ENCODE results near the gene AKR7A3.
A peak's percentile ranks its signal among the peaks of the same experiment; 100 is the strongest.
"Not testable (repeated sequence)": the region's sequence is repeated elsewhere in the genome, so short reads cannot be mapped to it uniquely, and the experiment has no call there.

The AKR7A3 gene

DNA sequence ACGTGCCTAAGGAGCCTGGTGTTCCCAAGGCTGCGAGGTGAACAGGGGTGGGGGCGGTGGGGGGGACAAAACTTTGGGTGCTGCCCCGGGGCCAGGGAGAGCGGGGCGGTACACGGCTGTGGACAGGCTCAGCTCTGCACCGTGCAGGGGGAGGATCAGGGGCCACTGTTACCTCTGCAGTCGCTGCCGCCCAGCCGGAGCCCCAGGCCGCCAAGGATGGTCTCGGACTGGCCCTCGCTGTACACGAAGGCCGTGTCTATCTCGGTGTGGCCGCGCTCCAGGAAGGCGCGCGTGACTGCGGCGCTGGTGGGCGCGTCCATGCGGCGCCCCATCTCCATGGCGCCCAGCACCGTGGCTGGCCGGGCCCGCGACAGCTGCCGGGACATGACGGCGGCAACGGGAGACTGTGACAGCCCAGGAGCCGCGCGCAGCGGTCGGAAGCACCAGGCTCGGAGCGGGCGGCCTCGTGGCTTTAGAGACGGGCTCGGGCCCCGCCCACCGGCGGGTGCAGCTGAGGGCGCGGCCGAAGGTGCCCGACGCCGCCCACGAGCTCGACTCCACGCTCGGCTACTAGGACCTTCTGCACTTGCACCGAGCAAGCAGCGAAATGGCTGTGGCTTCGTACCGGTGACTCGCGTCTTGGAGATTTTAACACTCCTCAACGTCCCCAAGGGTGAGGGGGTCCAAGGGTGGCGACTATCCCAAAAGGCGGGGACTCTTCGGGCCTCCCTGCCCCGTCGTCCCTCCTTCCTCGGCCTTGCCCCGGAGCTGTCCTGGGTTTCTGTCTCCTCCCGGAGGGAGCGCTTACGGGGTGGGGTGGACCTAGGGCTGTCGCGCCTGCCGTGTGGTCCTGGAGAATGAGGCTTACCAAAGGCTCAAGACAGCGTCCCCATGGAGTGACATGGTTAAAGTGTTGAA lies at the start of gene AKR7A3:
Gene AKR7A3 (minus strand): TSS at position 447 of the 918 bp plus-strand sequence. CDS start 61 bp downstream, at position 386.
- peak; percentile 6 for DNase-seq (ENCODE audit: low read depth, low spot score)
- in situ Hi-C loops (cut with HindIII; ENCODE audit: low sequenced_read_pairs): not testable (repeated sequence)

DNA sequence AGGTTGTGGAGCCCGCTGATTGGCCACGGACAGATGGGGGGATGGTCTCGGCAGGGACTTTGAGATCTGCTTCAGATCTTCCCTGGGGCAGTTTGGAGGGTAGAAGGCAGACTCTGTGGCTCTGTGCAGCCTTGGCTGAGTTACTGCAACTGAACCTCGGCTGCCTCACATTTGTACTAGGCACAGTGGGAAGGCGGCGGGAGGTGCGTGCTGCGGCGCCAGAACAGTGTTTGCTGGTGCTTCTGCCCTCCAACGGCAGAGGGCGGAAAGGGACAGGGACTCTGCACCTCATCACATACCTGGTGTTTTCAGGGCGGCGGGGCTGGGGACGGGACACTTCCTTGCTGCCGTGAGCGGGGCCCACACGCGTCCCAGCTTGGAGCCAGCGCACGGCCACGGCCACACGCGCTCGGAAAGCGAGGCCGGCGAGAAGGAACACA lies 49.8 kb upstream of the AKR7A3 start:
- H3K4me3 ChIP-seq (ENCODE audit: low read depth, low read length): no peak overlapping the region
- TF ChIP-seq, protein P1, sequence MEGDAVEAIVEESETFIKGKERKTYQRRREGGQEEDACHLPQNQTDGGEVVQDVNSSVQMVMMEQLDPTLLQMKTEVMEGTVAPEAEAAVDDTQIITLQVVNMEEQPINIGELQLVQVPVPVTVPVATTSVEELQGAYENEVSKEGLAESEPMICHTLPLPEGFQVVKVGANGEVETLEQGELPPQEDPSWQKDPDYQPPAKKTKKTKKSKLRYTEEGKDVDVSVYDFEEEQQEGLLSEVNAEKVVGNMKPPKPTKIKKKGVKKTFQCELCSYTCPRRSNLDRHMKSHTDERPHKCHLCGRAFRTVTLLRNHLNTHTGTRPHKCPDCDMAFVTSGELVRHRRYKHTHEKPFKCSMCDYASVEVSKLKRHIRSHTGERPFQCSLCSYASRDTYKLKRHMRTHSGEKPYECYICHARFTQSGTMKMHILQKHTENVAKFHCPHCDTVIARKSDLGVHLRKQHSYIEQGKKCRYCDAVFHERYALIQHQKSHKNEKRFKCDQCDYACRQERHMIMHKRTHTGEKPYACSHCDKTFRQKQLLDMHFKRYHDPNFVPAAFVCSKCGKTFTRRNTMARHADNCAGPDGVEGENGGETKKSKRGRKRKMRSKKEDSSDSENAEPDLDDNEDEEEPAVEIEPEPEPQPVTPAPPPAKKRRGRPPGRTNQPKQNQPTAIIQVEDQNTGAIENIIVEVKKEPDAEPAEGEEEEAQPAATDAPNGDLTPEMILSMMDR (IDR thresholded peaks at IDR 0.05; ENCODE audit: low read depth, low read length): peak; percentile 47
- no peak for DNase-seq (ENCODE audit: low read depth, low spot score)
- in situ Hi-C loops (cut with HindIII; ENCODE audit: low sequenced_read_pairs): loop anchor here (25.0 kb wide), 1 partner anchor 299 kb away; the partner anchor contains the start of gene NBL1

More for the DNA sequence above, at the start of gene AKR7A3:
- peak within 1 kb of the TSS; percentile 40 for H3K4me3 ChIP-seq (ENCODE audit: low read depth, low read length)

DNA sequence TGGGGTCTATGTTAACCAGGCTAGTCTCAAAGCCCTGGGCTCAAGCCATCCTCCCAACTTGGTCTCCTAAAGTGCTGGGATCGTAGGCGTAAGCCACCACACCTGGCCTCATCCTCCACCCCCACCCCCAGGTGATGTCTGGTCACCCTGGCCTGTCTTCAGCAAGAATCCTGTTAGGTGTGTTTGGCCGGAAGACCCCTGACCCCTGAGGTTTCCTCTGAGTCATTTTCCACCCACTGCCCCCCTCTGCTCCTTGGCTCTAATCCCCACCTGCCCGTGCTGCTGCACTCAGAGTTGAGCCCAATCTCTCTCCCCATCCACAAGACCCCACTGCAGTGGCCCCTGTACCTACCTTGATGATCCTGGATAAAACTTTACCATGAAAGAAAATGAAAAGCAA lies 48.7 kb upstream of the AKR7A3 start:
- H3K4me3 ChIP-seq (ENCODE audit: low read depth, low read length): no peak overlapping the region
- in situ Hi-C loops (cut with HindIII; ENCODE audit: low sequenced_read_pairs): loop anchor here (25.0 kb wide), 1 partner anchor 300 kb away; the partner anchor contains the start of gene NBL1
- TF ChIP-seq, protein P1 (IDR thresholded peaks at IDR 0.05; ENCODE audit: low read depth, low read length): no peak
- no peak for DNase-seq (ENCODE audit: low read depth, low spot score)

DNA sequence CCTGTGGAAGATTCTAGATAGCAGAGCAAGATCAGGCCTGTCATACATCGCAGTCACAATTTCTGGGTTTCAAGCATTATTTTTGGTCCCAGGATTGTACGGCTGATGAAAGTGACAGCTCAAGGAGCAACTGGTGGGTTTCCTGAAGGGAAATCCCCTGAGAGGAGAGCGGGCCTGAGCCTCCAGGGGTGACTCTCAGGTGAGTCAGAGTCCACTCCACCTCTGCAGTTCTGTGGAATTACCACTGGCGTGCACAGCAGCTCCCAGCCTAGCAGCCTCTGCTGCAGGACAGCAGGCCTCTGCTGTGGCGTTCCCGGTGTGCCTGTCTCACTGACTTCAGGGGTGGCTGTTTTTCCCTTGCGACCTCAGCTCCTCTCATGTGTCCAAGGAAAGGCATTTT lies 48.0 kb upstream of the AKR7A3 start:
- in situ Hi-C loops (cut with HindIII; ENCODE audit: low sequenced_read_pairs): loop anchor here (25.0 kb wide), 1 partner anchor 301 kb away; the partner anchor contains the start of gene NBL1
- DNase-seq (ENCODE audit: low read depth, low spot score): no peak
- no peak overlapping the region for H3K4me3 ChIP-seq (ENCODE audit: low read depth, low read length)
- TF ChIP-seq, protein P1 (IDR thresholded peaks at IDR 0.05; ENCODE audit: low read depth, low read length): no peak

DNA sequence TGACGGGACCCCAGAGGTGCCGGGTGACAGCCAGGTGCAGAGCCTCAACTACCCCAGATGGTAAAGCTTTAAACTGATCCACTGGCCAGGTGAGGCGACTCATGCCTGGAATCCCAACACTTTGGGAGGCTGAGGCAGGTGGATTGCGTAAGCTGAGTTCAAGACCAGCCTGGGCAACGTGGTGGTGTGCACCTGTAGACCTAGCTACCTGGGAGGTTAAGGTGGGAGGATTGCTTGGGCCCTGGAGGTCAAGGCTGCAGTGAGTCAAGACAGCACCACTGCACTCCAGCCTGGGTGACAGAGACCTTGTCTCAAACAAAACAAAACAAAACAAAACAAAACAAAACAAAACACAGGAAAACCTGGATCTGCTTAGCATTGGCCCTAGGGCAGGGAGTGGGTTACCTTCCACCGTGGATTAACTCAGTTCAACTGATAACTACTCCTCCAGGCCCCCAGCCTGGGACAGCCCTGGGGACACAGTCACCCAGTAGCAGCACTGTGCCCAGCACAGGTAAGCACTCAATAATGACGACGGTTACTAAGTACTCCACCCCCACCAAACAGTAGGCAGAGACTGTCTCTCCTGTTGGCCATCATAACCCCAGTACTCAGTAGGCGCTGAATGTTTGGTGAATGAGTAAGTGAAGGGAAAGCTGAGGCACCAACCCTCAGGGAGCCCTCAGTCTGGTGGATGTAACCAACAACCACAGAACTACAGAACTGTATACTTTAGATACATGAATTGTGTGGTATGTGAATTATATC lies 45.2 kb upstream of the AKR7A3 start:
- TF ChIP-seq, protein P1 (IDR thresholded peaks at IDR 0.05; ENCODE audit: low read depth, low read length): no peak
- no peak overlapping the region for H3K4me3 ChIP-seq (ENCODE audit: low read depth, low read length)
- no peak for DNase-seq (ENCODE audit: low read depth, low spot score)
- in situ Hi-C loops (cut with HindIII; ENCODE audit: low sequenced_read_pairs): loop anchor here (25.0 kb wide), 1 partner anchor 304 kb away; the partner anchor contains the start of gene NBL1

DNA sequence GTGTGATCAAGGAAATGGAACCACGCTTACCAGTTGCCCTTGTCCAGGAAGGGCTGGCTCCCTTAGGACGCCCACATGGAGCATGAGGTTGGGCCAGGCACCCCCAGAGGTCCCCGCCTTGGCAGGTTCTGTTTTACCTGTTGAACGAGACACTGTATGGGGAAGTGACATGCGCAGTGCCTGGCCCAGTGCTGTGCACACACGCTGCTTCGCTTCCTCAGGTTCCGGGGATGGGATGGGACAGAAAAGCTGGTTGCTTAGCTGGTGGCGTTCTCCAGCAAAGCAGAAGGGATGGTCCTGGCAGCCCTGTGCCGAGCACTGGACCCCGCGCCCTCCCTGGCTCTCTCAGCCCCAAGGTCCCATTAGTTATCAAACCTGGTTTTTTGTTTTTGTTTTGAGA lies 44.3 kb upstream of the AKR7A3 start:
- in situ Hi-C loops (cut with HindIII; ENCODE audit: low sequenced_read_pairs): loop anchor here (25.0 kb wide), 1 partner anchor 304 kb away; the partner anchor contains the start of gene NBL1
- TF ChIP-seq, protein P1 (IDR thresholded peaks at IDR 0.05; ENCODE audit: low read depth, low read length): no peak
- DNase-seq (ENCODE audit: low read depth, low spot score): no peak

More for the DNA sequence above, 44.3 kb upstream of the AKR7A3 start:
- H3K4me3 ChIP-seq (ENCODE audit: low read depth, low read length): no peak overlapping the region
